ENCODE results near the gene ZBTB20. TPM values are rescaled to one million over a fixed set of nuclear protein-coding genes. Genes with fewer than 3 reads are reported as not detected.
A peak's percentile ranks its signal among the peaks of the same experiment; 100 is the strongest.

Gene ZBTB20
- total RNA-seq, 1 donor from 2014 or later, result 23.5 TPM

- Histone ChIP-seq H3K4me1 (ENCODE audit: control insufficient read depth in 3 of 3, insufficient read depth in 3 of 3, low read length in 3 of 3) (peaks cover 2 to 10% (median 4%) of the 10 kb centered on the region in 3 donors), H3K36me3 (ENCODE audit: control insufficient read depth in 3 of 3, insufficient read depth in 3 of 3, low read length in 3 of 3) (no peaks in the 10 kb centered on the region), H3K4me3 (ENCODE audit: low read length in 3 of 3) (no peak overlapping the region), H3K9ac (ENCODE audit: low read depth in 1 of 3, low read length in 3 of 3) (no peak overlapping the region), H3K27ac (ENCODE audit: low read depth, low read length) (no peak overlapping the region), H3K27me3 (ENCODE audit: control insufficient read depth in 3 of 3, insufficient read depth in 3 of 3, low read length in 3 of 3) (no peaks in the 10 kb centered on the region), H3K9me3 (ENCODE audit: control insufficient read depth in 3 of 3, low read length in 3 of 3) (no peaks in the 10 kb centered on the region)
Observed at GRCh38 chr3:114721209-114721608, 425.9 kb downstream of the ZBTB20 start.

GRCh38 chr3:114718898-114719210, 428.2 kb downstream of the ZBTB20 start:
- Histone ChIP-seq H3K27me3 (ENCODE audit: control insufficient read depth in 3 of 3, insufficient read depth in 3 of 3, low read length in 3 of 3) (no peaks in the 10 kb centered on the region), H3K27ac (ENCODE audit: low read depth, low read length) (no peak overlapping the region), H3K9me3 (ENCODE audit: control insufficient read depth in 3 of 3, low read length in 3 of 3) (no peaks in the 10 kb centered on the region), H3K4me3 (ENCODE audit: low read length in 3 of 3) (no peak overlapping the region), H3K4me1 (ENCODE audit: control insufficient read depth in 3 of 3, insufficient read depth in 3 of 3, low read length in 3 of 3) (peaks cover 9 to 22% (median 21%) of the 10 kb centered on the region in 3 donors), H3K9ac (ENCODE audit: low read depth in 1 of 3, low read length in 3 of 3) (no peak overlapping the region), H3K36me3 (ENCODE audit: control insufficient read depth in 3 of 3, insufficient read depth in 3 of 3, low read length in 3 of 3) (no peaks in the 10 kb centered on the region)

- Histone ChIP-seq H3K9me3 (ENCODE audit: control insufficient read depth in 3 of 3, low read length in 3 of 3) (no peaks in the 10 kb centered on the region), H3K4me3 (ENCODE audit: low read length in 3 of 3) (peak overlapping the region in 1 of 3 donors; percentile 24), H3K36me3 (ENCODE audit: control insufficient read depth in 3 of 3, insufficient read depth in 3 of 3, low read length in 3 of 3) (no peaks in the 10 kb centered on the region), H3K4me1 (ENCODE audit: control insufficient read depth in 3 of 3, insufficient read depth in 3 of 3, low read length in 3 of 3) (peaks cover 9 to 22% (median 21%) of the 10 kb centered on the region in 3 donors), H3K27ac (ENCODE audit: low read depth, low read length) (no peak overlapping the region), H3K27me3 (ENCODE audit: control insufficient read depth in 3 of 3, insufficient read depth in 3 of 3, low read length in 3 of 3) (no peaks in the 10 kb centered on the region), H3K9ac (ENCODE audit: low read depth in 1 of 3, low read length in 3 of 3) (no peak overlapping the region)
Observed at GRCh38 chr3:114718071-114718897, 428.8 kb downstream of the ZBTB20 start.

GRCh38 chr3:114716916-114717315, 430.2 kb downstream of the ZBTB20 start:
- Histone ChIP-seq H3K27ac (ENCODE audit: low read depth, low read length) (no peak overlapping the region), H3K4me3 (ENCODE audit: low read length in 3 of 3) (no peak overlapping the region), H3K27me3 (ENCODE audit: control insufficient read depth in 3 of 3, insufficient read depth in 3 of 3, low read length in 3 of 3) (no peaks in the 10 kb centered on the region), H3K9me3 (ENCODE audit: control insufficient read depth in 3 of 3, low read length in 3 of 3) (no peaks in the 10 kb centered on the region), H3K9ac (ENCODE audit: low read depth in 1 of 3, low read length in 3 of 3) (no peak overlapping the region), H3K36me3 (ENCODE audit: control insufficient read depth in 3 of 3, insufficient read depth in 3 of 3, low read length in 3 of 3) (no peaks in the 10 kb centered on the region), H3K4me1 (ENCODE audit: control insufficient read depth in 3 of 3, insufficient read depth in 3 of 3, low read length in 3 of 3) (peaks cover 9 to 22% (median 21%) of the 10 kb centered on the region in 3 donors)

GRCh38 chr3:114716126-114716525, 431.0 kb downstream of the ZBTB20 start:
- Histone ChIP-seq H3K9me3 (ENCODE audit: control insufficient read depth in 3 of 3, low read length in 3 of 3) (no peaks in the 10 kb centered on the region), H3K4me3 (ENCODE audit: low read length in 3 of 3) (no peak overlapping the region), H3K4me1 (ENCODE audit: control insufficient read depth in 3 of 3, insufficient read depth in 3 of 3, low read length in 3 of 3) (peaks cover 9 to 23% (median 22%) of the 10 kb centered on the region in 3 donors), H3K9ac (ENCODE audit: low read depth in 1 of 3, low read length in 3 of 3) (no peak overlapping the region), H3K27me3 (ENCODE audit: control insufficient read depth in 3 of 3, insufficient read depth in 3 of 3, low read length in 3 of 3) (no peaks in the 10 kb centered on the region), H3K27ac (ENCODE audit: low read depth, low read length) (no peak overlapping the region), H3K36me3 (ENCODE audit: control insufficient read depth in 3 of 3, insufficient read depth in 3 of 3, low read length in 3 of 3) (no peaks in the 10 kb centered on the region)

- no peaks in the 10 kb centered on the region for H3K27me3 ChIP-seq (ENCODE audit: control insufficient read depth in 3 of 3, insufficient read depth in 3 of 3, low read length in 3 of 3)
- H3K9me3 ChIP-seq (ENCODE audit: control insufficient read depth in 3 of 3, low read length in 3 of 3), result no peaks in the 10 kb centered on the region
- peaks cover 9 to 29% (median 23%) of the 10 kb centered on the region in 3 donors for H3K4me1 ChIP-seq (ENCODE audit: control insufficient read depth in 3 of 3, insufficient read depth in 3 of 3, low read length in 3 of 3)
- H3K27ac ChIP-seq (ENCODE audit: low read depth, low read length), result no peak overlapping the region
- H3K9ac ChIP-seq (ENCODE audit: low read depth in 1 of 3, low read length in 3 of 3), result no peak overlapping the region
- H3K36me3 ChIP-seq (ENCODE audit: control insufficient read depth in 3 of 3, insufficient read depth in 3 of 3, low read length in 3 of 3), result no peaks in the 10 kb centered on the region
- H3K4me3 ChIP-seq (ENCODE audit: low read length in 3 of 3), result no peak overlapping the region
Observed at GRCh38 chr3:114714957-114715460, 432.1 kb downstream of the ZBTB20 start.

- no peaks in the 10 kb centered on the region for H3K27me3 ChIP-seq (ENCODE audit: control insufficient read depth in 3 of 3, insufficient read depth in 3 of 3, low read length in 3 of 3)
- H3K9me3 ChIP-seq (ENCODE audit: control insufficient read depth in 3 of 3, low read length in 3 of 3), result no peaks in the 10 kb centered on the region
- no peak overlapping the region for H3K27ac ChIP-seq (ENCODE audit: low read depth, low read length)
- no peaks in the 10 kb centered on the region for H3K36me3 ChIP-seq (ENCODE audit: control insufficient read depth in 3 of 3, insufficient read depth in 3 of 3, low read length in 3 of 3)
- H3K4me1 ChIP-seq (ENCODE audit: control insufficient read depth in 3 of 3, insufficient read depth in 3 of 3, low read length in 3 of 3), result peaks cover 9 to 29% (median 20%) of the 10 kb centered on the region in 3 donors
- H3K9ac ChIP-seq (ENCODE audit: low read depth in 1 of 3, low read length in 3 of 3), result no peak overlapping the region
- no peak overlapping the region for H3K4me3 ChIP-seq (ENCODE audit: low read length in 3 of 3)
Observed at GRCh38 chr3:114714237-114714636, 432.9 kb downstream of the ZBTB20 start.

- Histone ChIP-seq H3K36me3 (ENCODE audit: control insufficient read depth in 3 of 3, insufficient read depth in 3 of 3, low read length in 3 of 3) (no peaks in the 10 kb centered on the region), H3K9me3 (ENCODE audit: control insufficient read depth in 3 of 3, low read length in 3 of 3) (no peaks in the 10 kb centered on the region), H3K4me1 (ENCODE audit: control insufficient read depth in 3 of 3, insufficient read depth in 3 of 3, low read length in 3 of 3) (peaks cover 7 to 26% (median 20%) of the 10 kb centered on the region in 3 donors), H3K4me3 (ENCODE audit: low read length in 3 of 3) (no peak overlapping the region), H3K9ac (ENCODE audit: low read depth in 1 of 3, low read length in 3 of 3) (no peak overlapping the region), H3K27ac (ENCODE audit: low read depth, low read length) (no peak overlapping the region), H3K27me3 (ENCODE audit: control insufficient read depth in 3 of 3, insufficient read depth in 3 of 3, low read length in 3 of 3) (no peaks in the 10 kb centered on the region)
Observed at GRCh38 chr3:114712728-114713492, 434.2 kb downstream of the ZBTB20 start.

GRCh38 chr3:114711321-114711886, 435.7 kb downstream of the ZBTB20 start:
- Histone ChIP-seq H3K9ac (ENCODE audit: low read depth in 1 of 3, low read length in 3 of 3) (no peak overlapping the region), H3K36me3 (ENCODE audit: control insufficient read depth in 3 of 3, insufficient read depth in 3 of 3, low read length in 3 of 3) (no peaks in the 10 kb centered on the region), H3K4me3 (ENCODE audit: low read length in 3 of 3) (no peak overlapping the region), H3K4me1 (ENCODE audit: control insufficient read depth in 3 of 3, insufficient read depth in 3 of 3, low read length in 3 of 3) (peaks cover 12 to 42% (median 22%) of the 10 kb centered on the region in 3 donors), H3K27me3 (ENCODE audit: control insufficient read depth in 3 of 3, insufficient read depth in 3 of 3, low read length in 3 of 3) (no peaks in the 10 kb centered on the region), H3K27ac (ENCODE audit: low read depth, low read length) (no peak overlapping the region), H3K9me3 (ENCODE audit: control insufficient read depth in 3 of 3, low read length in 3 of 3) (no peaks in the 10 kb centered on the region)
